Neural progenitor cell (in vitro differentiated cells): ENCODE results near the gene PRPF8. TPM values are rescaled to one million over a fixed set of nuclear protein-coding genes. Genes with fewer than 3 reads are reported as not detected.
A peak's percentile ranks its signal among the peaks of the same experiment; 100 is the strongest.

Experiments used
- DNase-seq: peaks from one replicate; pipeline ENCODE4 v3.0.0-alpha.2; 2016; ENCODE audit warnings: low spot score
- H2AFZ ChIP-seq: fragments of 200-600 bp; sonication (generic); replicated peaks from 2 replicates; pipeline ENCODE4 v1.6.1; 2016; ENCODE audit warnings: antibody characterized with exemption
- H3F3A ChIP-seq: fragments of 200-600 bp; sonication (generic); 2 replicates; pipeline ENCODE4 v1.6.1; 2016; ENCODE audit warnings: antibody characterized with exemption, low read depth
- H3K27ac ChIP-seq: fragments of 200-600 bp; sonication (generic); 2 replicates; pipeline ENCODE4 v1.5.1; 2016; ENCODE audit warnings: mild to moderate bottlenecking
- H3K27me3 ChIP-seq: fragments of 200-600 bp; sonication (generic); 2 replicates; pipeline ENCODE4 v1.6.1; 2016; ENCODE audit warnings: mild to moderate bottlenecking, moderate library complexity
- H3K36me3 ChIP-seq: fragments of 200-600 bp; sonication (generic); 2 replicates; pipeline ENCODE4 v1.5.1; 2016
- H3K4me1 ChIP-seq: fragments of 200-600 bp; sonication (generic); 2 replicates; pipeline ENCODE4 v1.6.1; 2016; ENCODE audit warnings: mixed run types
- H3K4me2 ChIP-seq: fragments of 200-600 bp; sonication (generic); 2 replicates; pipeline ENCODE4 v1.6.1; 2016
- H3K4me3 ChIP-seq: fragments of 200-600 bp; sonication (generic); 2 replicates; pipeline ENCODE4 v1.5.1; 2016
- H3K79me2 ChIP-seq: fragments of 200-600 bp; sonication (generic); 2 replicates; pipeline ENCODE4 v1.6.1; 2016; ENCODE audit warnings: low read depth
- H3K9ac ChIP-seq: fragments of 200-600 bp; sonication (generic); 2 replicates; pipeline ENCODE4 v1.6.1; 2016
- H3K9me3 ChIP-seq: fragments of 200-600 bp; sonication (generic); 2 replicates; pipeline ENCODE4 v1.5.1; 2016; ENCODE audit warnings: low read depth
- H4K20me1 ChIP-seq: fragments of 200-600 bp; sonication (generic); 2 replicates; pipeline ENCODE4 v1.6.1; 2016; ENCODE audit warnings: low read depth
- H3K27ac Mint-ChIP-seq: 3 replicates; pipeline ENCODE4 v1.8.0; 2021; ENCODE audit warnings: mixed read lengths
- H3K27me3 Mint-ChIP-seq: 2 replicates; pipeline ENCODE4 v1.8.0; 2022; ENCODE audit warnings: low read depth, mild to moderate bottlenecking, inconsistent platforms, moderate library complexity, mixed read lengths; ENCODE audit not compliant: insufficient read depth
- H3K36me3 Mint-ChIP-seq: 3 replicates; pipeline ENCODE4 v1.8.0; 2021; ENCODE audit warnings: mixed read lengths
- H3K4me1 Mint-ChIP-seq: 3 replicates; pipeline ENCODE4 v1.8.0; 2021; ENCODE audit warnings: mixed read lengths
- H3K4me3 Mint-ChIP-seq: 3 replicates; pipeline ENCODE4 v1.8.0; 2021; ENCODE audit warnings: mild to moderate bottlenecking, moderate library complexity, mixed read lengths
- H3K9me3 Mint-ChIP-seq: 3 replicates; pipeline ENCODE4 v1.8.0; 2020; ENCODE audit warnings: mixed read lengths
- EZH2 ChIP-seq: fragments of 200-600 bp; sonication (generic); IDR thresholded peaks from 2 replicates; pipeline ENCODE4 v1.6.1; 2017; ENCODE audit warnings: antibody characterized with exemption, mild to moderate bottlenecking, moderate library complexity
- EZH2phosphoT487 ChIP-seq: fragments of 200-600 bp; sonication (generic); IDR thresholded peaks from 2 replicates; pipeline ENCODE4 v1.6.1; 2017; ENCODE audit warnings: antibody characterized with exemption
- total RNA-seq: library from RNA; depleted of rRNA; stranded (reverse); fragments of >200 nt; gene quantifications from 2 replicates; pipeline ENCODE4 v1.2.3, GENCODE V29; 2015; ENCODE audit warnings: low replicate concordance
- TF ChIP-seq, protein P1 (sequence below): fragments of 200-600 bp; sonication (generic); IDR thresholded peaks from 2 replicates; pipeline ENCODE4 v1.5.1; 2017; ENCODE audit warnings: antibody characterized with exemption, mild to moderate bottlenecking

PRPF8 gene
- total RNA-seq, 1 donor from 2014 or later: 119 TPM

DNA sequence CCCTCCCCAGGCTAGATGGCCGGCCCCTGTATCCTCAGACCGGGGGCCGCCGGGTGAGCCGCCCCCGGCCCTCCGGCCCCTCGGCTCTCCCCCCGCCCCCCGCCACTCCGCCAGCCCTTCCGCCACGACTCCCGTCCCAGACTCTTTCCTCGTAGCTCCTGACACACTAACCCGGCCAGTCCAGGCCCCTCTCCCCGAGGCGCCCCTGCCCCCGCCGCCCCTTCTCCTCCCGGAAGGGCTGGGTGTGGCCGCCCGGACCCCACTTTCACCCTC lies 31.1 kb upstream of the PRPF8 start:
- Mint-ChIP-seq H3K9me3 (no peaks in the 10 kb centered on the region), H3K4me3 (peak overlapping the region; percentile 95), H3K27me3 (peaks cover 5% of the 10 kb centered on the region), H3K4me1 (peaks cover 41% of the 10 kb centered on the region), H3K27ac (no peak overlapping the region), H3K36me3 (no peaks in the 10 kb centered on the region)
- H3K4me2 ChIP-seq: peak overlapping the region; percentile 91
- H3K4me3 ChIP-seq: peak overlapping the region; percentile 78
- peaks cover 11% of the 10 kb centered on the region for H3K27me3 ChIP-seq
- H3K79me2 ChIP-seq: no peaks in the 10 kb centered on the region
- H3K27ac ChIP-seq: no peak overlapping the region
- H2AFZ ChIP-seq: no peak overlapping the region
- H3K36me3 ChIP-seq: no peaks in the 10 kb centered on the region
- DNase-seq: no peak
- peaks cover 29% of the 10 kb centered on the region for H3K4me1 ChIP-seq
- H3K9ac ChIP-seq: no peak overlapping the region
- H4K20me1 ChIP-seq: peaks cover 16% of the 10 kb centered on the region
- no peak for TF ChIP-seq EZH2phosphoT487
- TF ChIP-seq, protein P1, sequence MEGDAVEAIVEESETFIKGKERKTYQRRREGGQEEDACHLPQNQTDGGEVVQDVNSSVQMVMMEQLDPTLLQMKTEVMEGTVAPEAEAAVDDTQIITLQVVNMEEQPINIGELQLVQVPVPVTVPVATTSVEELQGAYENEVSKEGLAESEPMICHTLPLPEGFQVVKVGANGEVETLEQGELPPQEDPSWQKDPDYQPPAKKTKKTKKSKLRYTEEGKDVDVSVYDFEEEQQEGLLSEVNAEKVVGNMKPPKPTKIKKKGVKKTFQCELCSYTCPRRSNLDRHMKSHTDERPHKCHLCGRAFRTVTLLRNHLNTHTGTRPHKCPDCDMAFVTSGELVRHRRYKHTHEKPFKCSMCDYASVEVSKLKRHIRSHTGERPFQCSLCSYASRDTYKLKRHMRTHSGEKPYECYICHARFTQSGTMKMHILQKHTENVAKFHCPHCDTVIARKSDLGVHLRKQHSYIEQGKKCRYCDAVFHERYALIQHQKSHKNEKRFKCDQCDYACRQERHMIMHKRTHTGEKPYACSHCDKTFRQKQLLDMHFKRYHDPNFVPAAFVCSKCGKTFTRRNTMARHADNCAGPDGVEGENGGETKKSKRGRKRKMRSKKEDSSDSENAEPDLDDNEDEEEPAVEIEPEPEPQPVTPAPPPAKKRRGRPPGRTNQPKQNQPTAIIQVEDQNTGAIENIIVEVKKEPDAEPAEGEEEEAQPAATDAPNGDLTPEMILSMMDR: peak; percentile 14
- no peaks in the 10 kb centered on the region for H3K9me3 ChIP-seq
- peaks cover 58% of the 10 kb centered on the region for H3F3A ChIP-seq

DNA sequence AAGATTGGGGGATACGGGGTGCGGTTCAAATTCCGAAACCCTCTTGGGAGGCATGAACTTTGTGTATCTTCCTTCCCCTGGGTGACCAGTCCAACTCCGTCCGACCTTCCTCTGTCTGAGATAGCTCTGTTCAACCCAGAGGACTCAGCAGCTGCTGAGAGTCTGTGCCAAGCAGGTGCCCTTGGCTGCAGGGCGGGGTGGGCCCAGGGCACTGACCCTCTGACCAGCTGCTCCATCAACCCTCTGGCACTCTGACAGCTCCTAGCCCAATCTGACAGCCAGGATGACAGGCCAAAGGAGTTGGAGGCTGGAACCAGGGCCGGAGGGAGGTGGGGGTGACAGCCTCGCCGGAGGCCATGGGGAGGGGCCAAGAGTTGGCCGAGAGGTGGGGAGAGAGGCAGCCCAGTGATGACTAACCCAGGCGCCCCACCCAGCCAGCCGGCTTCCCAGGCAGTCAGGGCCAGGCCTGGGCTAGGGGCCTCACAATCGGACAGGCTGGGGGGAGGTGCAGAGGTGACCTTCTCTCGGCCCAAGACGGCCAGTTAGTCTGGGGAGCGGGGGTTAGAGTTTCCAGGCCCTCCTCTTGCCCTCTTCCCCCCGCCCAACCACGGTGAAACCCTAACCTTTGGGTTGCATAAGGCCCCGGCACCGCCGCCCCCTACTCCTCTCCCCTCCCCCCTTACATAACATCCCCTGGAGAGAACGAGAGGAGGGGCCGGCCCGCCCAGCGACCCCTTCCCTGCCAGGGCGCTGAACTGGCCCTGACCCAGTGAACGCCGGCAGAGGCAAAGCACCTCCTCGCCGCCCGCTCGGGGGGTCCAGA lies 30.5 kb upstream of the PRPF8 start:
- Mint-ChIP-seq H3K27ac (no peak overlapping the region), H3K4me1 (peaks cover 37% of the 10 kb centered on the region), H3K27me3 (peaks cover 5% of the 10 kb centered on the region), H3K9me3 (no peaks in the 10 kb centered on the region), H3K4me3 (peak overlapping the region; percentile 95), H3K36me3 (no peaks in the 10 kb centered on the region)
- Histone ChIP-seq H3K27ac (no peak overlapping the region), H3K9me3 (no peaks in the 10 kb centered on the region), H3K4me2 (peak overlapping the region; percentile 91), H3K4me3 (peak overlapping the region; percentile 78), H2AFZ (no peak overlapping the region), H3F3A (peaks cover 59% of the 10 kb centered on the region), H3K27me3 (peaks cover 17% of the 10 kb centered on the region), H3K9ac (no peak overlapping the region), H3K36me3 (no peaks in the 10 kb centered on the region), H3K4me1 (peaks cover 31% of the 10 kb centered on the region), H3K79me2 (no peaks in the 10 kb centered on the region), H4K20me1 (peaks cover 16% of the 10 kb centered on the region)
- no peak for TF ChIP-seq EZH2phosphoT487
- TF ChIP-seq EZH2: no peak
- TF ChIP-seq, protein P1: no peak
- peak; percentile 64 for DNase-seq

DNA sequence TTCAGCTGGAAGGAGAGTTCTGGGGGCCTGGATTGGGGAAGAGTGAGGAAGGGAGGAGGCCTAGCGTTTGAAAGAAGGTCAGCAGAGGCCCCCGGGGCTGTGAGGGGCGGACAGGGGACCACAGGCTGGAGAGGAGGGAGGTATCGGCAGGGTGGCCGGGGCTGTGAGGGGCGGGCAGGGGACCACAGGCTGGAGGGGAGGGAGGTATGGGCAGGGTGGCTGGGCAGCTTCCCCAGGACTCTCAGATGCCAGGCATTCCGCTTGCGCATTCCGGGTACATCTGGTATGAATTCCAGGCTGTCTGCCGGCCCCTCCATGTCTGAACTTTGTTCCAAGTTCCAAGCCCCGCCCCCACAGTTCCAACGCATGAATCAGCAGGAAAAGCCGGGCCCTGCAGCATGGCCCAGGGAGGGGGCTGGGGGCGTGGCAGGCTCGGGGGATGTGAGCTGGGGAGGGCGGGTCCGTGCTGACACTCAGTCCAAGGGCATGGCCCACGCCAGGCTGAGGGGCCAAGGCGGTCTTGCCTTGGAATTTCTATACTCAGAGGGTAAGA lies 29.8 kb upstream of the PRPF8 start:
- H3F3A ChIP-seq: peaks cover 54% of the 10 kb centered on the region
- H3K79me2 ChIP-seq: no peaks in the 10 kb centered on the region
- H3K4me3 ChIP-seq: peak overlapping the region; percentile 78
- no peaks in the 10 kb centered on the region for H3K36me3 ChIP-seq
- peak; percentile 96 for DNase-seq
- H3K9ac ChIP-seq: no peak overlapping the region
- peaks cover 16% of the 10 kb centered on the region for H4K20me1 ChIP-seq
- Mint-ChIP-seq H3K27me3 (peaks cover 5% of the 10 kb centered on the region), H3K27ac (peak overlapping the region; percentile 66), H3K4me1 (peaks cover 35% of the 10 kb centered on the region), H3K4me3 (peak overlapping the region; percentile 84), H3K9me3 (no peaks in the 10 kb centered on the region), H3K36me3 (no peaks in the 10 kb centered on the region)
- no peaks in the 10 kb centered on the region for H3K9me3 ChIP-seq
- H3K27ac ChIP-seq: no peak overlapping the region
- H3K4me2 ChIP-seq: peak overlapping the region; percentile 91
- peaks cover 24% of the 10 kb centered on the region for H3K27me3 ChIP-seq
- H2AFZ ChIP-seq: peak overlapping the region; percentile 8
- TF ChIP-seq, protein P1: no peak
- TF ChIP-seq EZH2phosphoT487 (no peak), EZH2 (no peak)
- peaks cover 34% of the 10 kb centered on the region for H3K4me1 ChIP-seq
